ENCODE results near the gene FGF5. TPM values are rescaled to one million over a fixed set of nuclear protein-coding genes. Genes with fewer than 3 reads are reported as not detected.

FGF5 gene
- total RNA-seq, 1 donor from 2014 or later: not detected

- H3K4me3 Mint-ChIP-seq: peak overlapping the region; percentile 90
These were observed 68.7 kb downstream of the FGF5 start for GRCh38 chr4:80335226-80335553.

GRCh38 chr4:80335554-80336358 is 69.3 kb downstream of the FGF5 start, which contains the start of gene CFAP299:
Gene CFAP299, plus strand, starts transcription at chr4:80335730.
- Mint-ChIP-seq H3K27ac (ENCODE audit: unreplicated experiment) (no peak within 1 kb of the TSS), H3K9me3 (no peaks in the 10 kb centered on the region), H3K36me3 (ENCODE audit: low read depth) (no peaks in the 10 kb centered on the region), H3K27me3 (ENCODE audit: low read depth) (peaks cover 43% of the 10 kb centered on the region), H3K4me1 (peaks cover 8% of the 10 kb centered on the region), H3K4me3 (peak within 1 kb of the TSS; percentile 90)
- peak; percentile 74 for DNase-seq (ENCODE audit: low read depth, low spot score)
- TF ChIP-seq CTCF (conservative IDR thresholded peaks at IDR 0.05): peak; percentile 67

More at GRCh38 chr4:80335226-80335553, 68.7 kb downstream of the FGF5 start:
- Mint-ChIP-seq H3K27ac (ENCODE audit: unreplicated experiment) (no peak overlapping the region), H3K4me1 (peaks cover 8% of the 10 kb centered on the region), H3K9me3 (no peaks in the 10 kb centered on the region), H3K27me3 (ENCODE audit: low read depth) (peaks cover 41% of the 10 kb centered on the region), H3K36me3 (ENCODE audit: low read depth) (no peaks in the 10 kb centered on the region)
- TF ChIP-seq CTCF (conservative IDR thresholded peaks at IDR 0.05): no peak
- DNase-seq (ENCODE audit: low read depth, low spot score): no peak

GRCh38 chr4:80336582-80336981 is 70.1 kb downstream of the FGF5 start:
- Mint-ChIP-seq H3K9me3 (no peaks in the 10 kb centered on the region), H3K27me3 (ENCODE audit: low read depth) (peaks cover 45% of the 10 kb centered on the region), H3K36me3 (ENCODE audit: low read depth) (no peaks in the 10 kb centered on the region), H3K27ac (ENCODE audit: unreplicated experiment) (no peak overlapping the region), H3K4me3 (peak overlapping the region; percentile 90), H3K4me1 (peaks cover 8% of the 10 kb centered on the region)
- peak; percentile 41 for TF ChIP-seq CTCF (conservative IDR thresholded peaks at IDR 0.05)
- no peak for DNase-seq (ENCODE audit: low read depth, low spot score)

GRCh38 chr4:80340036-80340435 is 73.6 kb downstream of the FGF5 start:
- Mint-ChIP-seq H3K27ac (ENCODE audit: unreplicated experiment) (no peak overlapping the region), H3K4me1 (peaks cover 8% of the 10 kb centered on the region), H3K36me3 (ENCODE audit: low read depth) (no peaks in the 10 kb centered on the region), H3K9me3 (peaks cover 11% of the 10 kb centered on the region), H3K4me3 (no peak overlapping the region), H3K27me3 (ENCODE audit: low read depth) (peaks cover 76% of the 10 kb centered on the region)
- no peak for TF ChIP-seq CTCF (conservative IDR thresholded peaks at IDR 0.05)
- no peak for DNase-seq (ENCODE audit: low read depth, low spot score)

Other genes with a start within 250 kb of the FGF5 start
- gene ANTXR2, start 193.4 kb upstream of the FGF5 start, total RNA-seq: 35.6 and 36.7 TPM in 2 replicates
- gene PRDM8, start 69.2 kb upstream of the FGF5 start, total RNA-seq: 2.6 and 2.9 TPM in 2 replicates
- gene CFAP299, start 69.1 kb downstream of the FGF5 start, total RNA-seq: not detected in 2 replicates